Hypothalamus (tissue), 51 donors: Measurements from ENCODE around the gene ABCG5.

ENCODE experiments used
- DNase-seq, 51 donors: peaks; one replicate each; lab custom pipeline; 2025; lab: John Stamatoyannopoulos, UW

The ABCG5 gene

DNA sequence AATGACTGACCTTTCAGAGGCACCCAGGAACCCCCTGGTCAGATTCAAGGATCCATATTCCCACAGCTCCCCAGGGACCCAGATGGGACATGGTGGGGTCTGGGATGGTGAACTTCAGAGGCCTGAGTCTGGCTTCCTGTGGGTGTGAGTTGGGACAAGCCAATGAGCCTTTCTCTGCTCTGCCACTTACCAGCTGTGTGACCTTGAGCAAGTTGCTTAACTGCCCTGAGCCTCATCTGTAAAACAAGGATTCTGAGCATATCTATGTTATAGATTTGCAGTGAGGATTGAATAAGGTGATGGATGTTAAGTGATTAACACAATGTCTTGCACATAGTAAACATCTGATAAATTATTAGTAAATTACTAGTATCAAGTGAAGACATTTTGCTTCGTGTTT is 6.5 kb upstream of the ABCG5 start:
- no peak for DNase-seq

DNA sequence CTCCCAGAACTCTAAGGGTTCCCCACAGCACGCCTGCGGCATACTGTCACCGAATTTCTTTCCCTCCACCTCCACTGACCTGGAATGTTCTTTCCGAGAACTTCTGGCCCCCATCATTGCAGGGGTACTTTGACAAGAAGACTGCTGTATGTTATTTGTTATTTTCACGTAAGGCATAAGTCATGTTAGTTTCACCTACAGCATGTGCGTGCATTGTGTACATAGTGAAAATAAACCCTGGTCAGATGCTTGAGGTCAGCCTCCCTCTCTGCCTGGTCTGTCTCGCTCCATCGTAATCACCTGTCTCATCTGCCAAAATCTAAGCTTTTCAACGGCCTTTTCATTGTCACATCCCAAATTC is 4.2 kb upstream of the ABCG5 start:
- DNase-seq, result no peak

- no peak for DNase-seq
These were observed 3.6 kb upstream of the ABCG5 start for GRCh38 chr2:43841949-43842865.

GRCh38 chr2:43840965-43841364 is 2.3 kb upstream of the ABCG5 start:
- no peak for DNase-seq

GRCh38 chr2:43839776-43840564 is 1.3 kb upstream of the ABCG5 start:
- DNase-seq, result no peak

DNA sequence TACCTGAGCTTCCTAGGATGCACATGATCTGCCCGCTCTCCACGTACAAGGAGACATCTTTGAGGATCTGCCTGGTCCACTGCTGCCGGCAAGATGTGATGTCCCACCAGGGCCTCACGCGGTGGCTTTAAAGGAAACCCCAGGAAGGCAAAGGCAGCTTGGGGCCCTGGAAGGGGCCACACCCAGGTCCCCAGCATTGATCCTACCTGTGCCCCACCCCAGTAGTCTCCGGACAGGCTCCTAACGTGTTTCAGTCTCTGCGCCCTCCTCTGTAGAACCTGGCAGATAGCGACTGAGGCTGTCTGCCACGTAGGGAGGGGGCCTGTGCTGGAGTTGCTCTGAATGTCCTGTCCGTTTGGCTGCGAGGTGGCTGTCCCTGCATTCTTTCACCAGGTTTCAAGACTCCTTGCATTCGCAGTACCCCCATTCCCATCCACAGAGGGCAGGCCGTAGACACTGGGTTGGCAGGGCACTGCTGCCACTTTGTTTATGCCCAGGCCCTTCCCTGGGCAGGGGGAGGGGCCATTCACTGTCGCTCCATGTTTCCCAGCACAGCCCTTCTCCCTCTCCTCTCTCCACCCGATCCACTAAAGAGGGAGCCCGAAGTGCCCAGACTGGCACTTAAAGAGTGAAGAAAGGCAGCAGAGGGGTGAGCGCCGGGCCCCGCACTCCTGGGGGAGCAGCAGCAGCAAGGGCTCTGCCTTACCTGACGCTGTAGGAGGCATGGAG is 644 bp downstream of the ABCG5 start:
- DNase-seq, result no peak

- no peak for DNase-seq
These were observed 1.6 kb downstream of the ABCG5 start for GRCh38 chr2:43837033-43837432.

DNA sequence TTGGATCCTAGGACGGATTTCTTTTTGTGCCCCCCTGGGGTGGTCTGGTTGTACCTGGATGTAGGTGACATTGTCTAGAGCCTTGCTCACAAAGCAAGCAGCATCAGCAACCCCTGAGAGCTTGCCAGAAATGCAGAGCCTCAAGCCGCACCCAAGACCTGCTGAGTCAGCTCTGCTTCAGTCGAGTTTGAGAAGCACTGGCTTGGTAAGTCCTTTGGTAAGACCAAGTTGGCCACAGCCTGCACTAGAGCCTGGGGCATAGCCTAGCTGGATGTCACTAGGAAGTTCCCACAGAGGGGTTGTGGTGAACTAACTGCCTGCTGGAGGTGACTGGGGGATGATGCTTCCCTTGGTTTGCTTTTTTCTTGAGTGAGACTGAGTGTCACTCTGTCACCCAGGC is 6.2 kb downstream of the ABCG5 start:
- no peak for DNase-seq

DNA sequence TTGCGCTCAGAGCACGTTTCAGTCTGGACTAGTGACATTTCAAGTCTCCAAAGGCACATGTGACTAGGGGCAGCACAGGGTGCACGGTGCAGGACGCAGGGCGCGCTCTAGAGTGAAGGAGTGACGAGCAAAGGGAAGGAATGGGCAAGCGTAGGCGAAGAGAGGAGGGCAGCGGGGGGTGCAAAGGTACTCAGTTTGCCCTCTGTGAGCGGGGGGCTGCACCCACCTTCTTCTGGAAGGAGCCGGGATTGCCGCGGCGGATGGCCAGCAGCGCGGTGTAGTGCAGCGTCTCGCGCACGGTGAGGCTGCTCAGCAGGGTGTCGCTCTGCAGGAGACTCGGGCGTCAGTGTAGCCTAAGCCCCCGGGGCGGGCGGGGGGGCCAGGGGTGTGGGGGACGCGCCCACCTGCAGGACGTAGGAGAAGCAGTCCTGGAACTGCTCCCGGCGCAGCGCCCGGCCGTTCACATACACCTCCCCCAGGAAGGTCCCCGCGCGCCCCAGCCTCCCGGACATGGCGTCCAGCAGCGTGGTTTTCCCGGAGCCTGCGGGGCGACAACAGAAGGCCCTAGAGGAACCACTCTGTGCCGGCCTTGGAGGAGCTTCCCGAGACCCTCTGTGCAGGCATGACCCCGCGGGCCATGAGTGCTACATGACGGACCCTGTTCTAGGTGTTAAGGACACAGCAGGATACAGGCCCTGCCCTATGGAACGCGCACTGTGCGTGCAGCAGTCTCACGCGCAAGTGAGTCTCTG is 6.9 kb downstream of the ABCG5 start:
- peak in 7 of 51 donors; percentile 2 to 52 (median 6) for DNase-seq

- DNase-seq, result no peak
These were observed 12.1 kb downstream of the ABCG5 start for GRCh38 chr2:43826305-43827250.

DNA sequence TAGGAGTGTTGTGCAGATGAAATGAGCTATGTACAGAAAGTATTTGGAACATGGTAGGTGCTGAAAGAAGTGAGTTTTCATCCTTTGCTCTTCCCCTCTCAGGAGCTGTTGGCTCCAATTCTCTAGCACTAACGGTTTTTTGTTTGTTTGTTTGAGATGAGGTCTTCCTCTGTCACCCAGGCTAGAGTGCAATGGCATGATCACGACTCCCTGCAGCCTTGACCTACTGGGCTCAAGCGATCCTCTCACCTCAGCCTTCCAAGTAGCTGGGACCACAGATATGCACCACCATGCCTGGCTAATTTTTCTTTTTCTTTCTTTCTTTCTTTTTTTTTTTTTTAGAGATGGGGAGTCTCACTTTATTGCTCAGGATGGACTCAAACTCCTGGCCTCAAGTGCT is 12.8 kb downstream of the ABCG5 start:
- DNase-seq, result no peak

DNA sequence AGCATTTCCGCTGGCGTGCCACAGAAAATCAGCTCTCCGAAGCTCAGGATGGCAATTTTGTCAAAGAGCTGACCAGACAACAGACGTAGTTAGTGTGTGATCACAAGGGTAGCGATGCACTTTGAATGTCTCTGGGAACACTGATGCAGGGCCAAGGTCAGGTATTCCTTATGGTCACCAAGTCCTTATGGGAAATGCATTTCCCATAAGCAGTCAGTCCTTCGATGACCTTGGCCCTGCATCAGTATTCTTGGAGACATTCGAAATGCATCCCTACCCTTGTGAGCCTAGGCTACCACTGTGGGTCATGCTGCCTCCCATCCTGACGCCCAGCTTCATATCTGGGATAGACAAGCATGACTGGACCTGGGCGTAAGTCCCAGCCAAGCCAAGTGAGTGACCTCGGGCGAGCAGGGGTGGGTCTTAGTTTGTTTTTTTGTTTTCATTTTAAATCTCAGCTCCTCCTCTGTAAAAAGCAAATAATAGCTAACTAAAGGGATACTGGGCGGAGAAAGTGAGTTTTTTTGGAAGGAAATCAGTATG is 13.6 kb downstream of the ABCG5 start:
- DNase-seq, result no peak

GRCh38 chr2:43824512-43824911 is 14.1 kb downstream of the ABCG5 start:
- DNase-seq, result no peak

DNA sequence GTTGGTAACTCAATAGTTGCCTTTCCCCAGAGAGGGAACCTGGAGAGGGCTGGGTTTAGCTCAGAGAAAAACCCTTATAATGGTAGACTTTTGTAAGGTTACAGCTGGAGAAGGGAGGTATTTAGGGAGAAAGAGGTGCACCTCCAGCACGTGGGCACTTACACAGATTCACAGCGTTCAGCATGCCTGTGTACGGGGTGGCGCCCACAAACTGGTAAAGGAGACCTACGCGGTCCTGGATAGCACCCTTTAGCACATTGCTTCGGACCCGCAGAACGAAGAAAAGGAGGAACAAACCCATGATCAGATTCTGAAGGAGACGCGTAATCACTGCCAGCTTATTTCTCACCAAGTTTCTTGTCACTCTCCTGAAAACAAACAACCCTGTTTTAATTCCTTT is 14.9 kb downstream of the ABCG5 start:
- no peak for DNase-seq

- DNase-seq, result no peak
These were observed 15.8 kb downstream of the ABCG5 start for GRCh38 chr2:43822839-43823238.

DNA sequence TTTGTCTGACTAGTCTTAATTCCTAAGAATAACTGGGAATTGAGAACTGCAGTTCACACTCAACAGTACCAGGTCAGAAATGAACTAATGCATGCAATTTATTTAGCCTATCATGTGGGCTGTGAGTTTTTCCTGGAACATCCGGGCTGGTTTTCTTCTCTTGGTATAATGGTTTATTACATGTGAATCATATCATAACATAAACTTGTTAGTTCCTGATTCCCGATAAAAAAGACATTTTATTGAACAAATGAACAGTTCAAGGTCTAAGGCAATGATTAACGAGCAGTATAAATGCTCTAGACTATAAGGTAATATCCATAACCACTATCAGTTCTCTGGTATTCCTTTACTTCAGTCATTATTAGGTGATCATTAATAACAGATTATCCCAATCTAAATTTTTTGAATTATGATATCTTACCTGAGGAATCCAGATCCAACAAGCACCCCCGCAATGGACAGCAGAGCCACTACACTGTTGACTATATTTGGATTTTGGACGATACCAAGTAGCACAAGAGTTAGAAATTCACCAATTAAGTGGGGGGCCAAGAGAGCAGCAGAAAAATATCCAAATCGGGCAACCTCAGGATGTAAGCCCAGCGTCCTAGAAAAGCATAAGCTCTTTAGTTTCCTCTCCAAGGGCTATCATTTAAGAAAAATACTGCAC is 19.0 kb downstream of the ABCG5 start:
- no peak for DNase-seq

DNA sequence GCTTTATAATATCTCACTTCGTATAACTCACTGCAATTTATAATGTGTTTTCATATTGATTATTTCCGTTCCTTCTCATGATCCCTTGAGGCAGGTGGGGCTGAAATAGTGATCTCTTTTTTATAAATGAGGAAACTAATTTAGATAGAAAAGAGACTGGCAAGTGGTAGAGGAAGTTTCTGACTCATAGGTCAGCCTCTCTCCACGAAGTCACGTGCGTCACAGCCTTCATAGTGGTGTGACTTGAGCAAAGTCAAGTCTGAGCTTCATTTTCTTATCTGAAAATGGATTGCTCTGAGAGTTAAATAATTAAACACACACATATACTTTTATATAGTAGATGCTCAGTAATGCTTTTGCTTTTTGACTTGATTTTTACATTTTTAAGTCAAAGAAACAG is 19.9 kb downstream of the ABCG5 start:
- no peak for DNase-seq

GRCh38 chr2:43814711-43815110 is 23.9 kb downstream of the ABCG5 start:
- DNase-seq, result no peak

- no peak for DNase-seq
These were observed 25.7 kb downstream of the ABCG5 start for GRCh38 chr2:43812947-43813346.
